GM19099 (cell line): ENCODE data around the gene RFTN1.

Experiments used
- POLR2A ChIP-seq: IDR thresholded peaks from 3 replicates; pipeline ENCODE4 v1.6.1; 2011; ENCODE audit warnings: low read depth; ENCODE audit not compliant: insufficient read length; ENCODE audit errors: extremely low read depth

Gene RFTN1

GRCh38 chr3:16388850-16389441, 124.6 kb downstream of the RFTN1 start:
- no peak for TF ChIP-seq POLR2A

- TF ChIP-seq POLR2A: no peak
Measured at GRCh38 chr3:16386561-16386960, 126.9 kb downstream of the RFTN1 start.

GRCh38 chr3:16385151-16385550, 128.3 kb downstream of the RFTN1 start:
- TF ChIP-seq POLR2A: no peak

DNA sequence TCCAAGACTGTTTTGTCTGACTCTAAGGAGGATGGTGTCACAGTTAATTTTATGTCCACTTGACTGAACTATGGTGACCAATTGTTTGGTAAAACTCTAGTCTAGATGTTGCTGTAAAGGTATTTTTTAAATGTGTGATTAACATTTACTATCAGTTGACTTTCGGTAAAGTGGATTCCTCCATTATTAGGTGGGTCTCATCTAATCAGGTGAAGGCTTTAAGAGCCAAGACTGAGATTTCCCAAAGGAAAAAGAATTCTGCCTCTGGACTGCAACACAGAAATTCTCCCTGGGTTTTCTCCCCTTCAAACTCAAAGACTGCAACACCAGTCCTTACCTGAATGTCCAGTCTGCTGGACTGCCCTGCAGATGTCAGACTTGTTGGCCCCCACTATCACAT, 129.6 kb downstream of the RFTN1 start:
- TF ChIP-seq POLR2A: no peak

DNA sequence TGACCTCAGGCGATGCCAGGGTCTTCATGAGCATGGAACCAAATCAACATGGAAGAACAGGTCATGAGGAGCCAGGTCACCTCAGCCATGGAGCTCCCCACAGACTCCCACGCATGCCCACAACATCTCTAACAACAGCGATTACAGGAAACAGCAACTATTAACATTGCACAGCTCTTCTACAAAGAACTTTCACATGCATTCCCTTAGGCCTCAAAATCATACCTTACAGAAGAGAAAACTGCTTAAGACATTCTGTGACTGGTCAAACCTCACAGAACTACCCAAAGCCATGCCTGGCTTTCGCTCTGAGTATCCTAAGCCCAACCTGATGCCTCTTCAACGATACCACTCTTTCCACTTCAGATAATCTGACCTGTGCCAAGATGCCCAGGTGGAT, 130.7 kb downstream of the RFTN1 start:
- no peak for TF ChIP-seq POLR2A

- no peak for TF ChIP-seq POLR2A
Measured at GRCh38 chr3:16381426-16381825, 132.1 kb downstream of the RFTN1 start.

DNA sequence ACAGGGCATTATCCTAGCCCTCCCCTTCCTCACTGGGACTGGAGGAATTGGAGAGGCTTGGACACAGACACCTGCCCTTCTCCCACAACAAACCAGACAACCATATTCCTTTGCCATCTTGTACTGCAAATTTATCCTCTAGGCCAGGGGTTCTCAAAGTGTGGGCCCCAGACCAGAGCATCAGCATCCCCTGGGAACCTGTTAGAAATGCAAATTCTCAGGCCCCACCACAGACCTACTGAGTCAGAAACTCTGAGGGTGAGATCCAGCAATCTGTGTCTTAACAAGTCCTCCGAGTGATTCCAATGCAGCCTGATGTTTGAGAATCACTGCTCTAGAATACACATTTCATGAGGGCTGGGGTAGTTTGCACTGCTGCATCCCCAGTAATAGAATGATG, 133.1 kb downstream of the RFTN1 start:
- no peak for TF ChIP-seq POLR2A

DNA sequence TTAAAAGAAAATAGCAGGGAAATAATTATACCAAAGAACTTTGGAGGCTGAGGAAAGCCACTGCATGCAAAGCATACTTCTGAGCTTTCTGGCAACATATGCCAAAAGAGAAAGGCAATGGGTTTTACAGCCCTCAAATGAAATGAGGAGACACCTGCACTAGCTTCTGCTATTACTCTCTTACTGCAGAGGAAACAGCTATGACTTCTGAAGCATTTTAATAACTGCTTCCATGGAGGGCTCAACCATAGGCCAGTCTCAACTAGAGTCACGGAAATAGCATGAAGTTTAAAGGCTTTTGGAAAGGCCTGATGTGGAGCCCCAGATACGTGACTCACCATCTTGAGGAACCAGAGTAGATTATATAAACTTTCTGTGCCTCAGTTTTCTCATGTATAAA, 133.7 kb downstream of the RFTN1 start:
- no peak for TF ChIP-seq POLR2A

DNA sequence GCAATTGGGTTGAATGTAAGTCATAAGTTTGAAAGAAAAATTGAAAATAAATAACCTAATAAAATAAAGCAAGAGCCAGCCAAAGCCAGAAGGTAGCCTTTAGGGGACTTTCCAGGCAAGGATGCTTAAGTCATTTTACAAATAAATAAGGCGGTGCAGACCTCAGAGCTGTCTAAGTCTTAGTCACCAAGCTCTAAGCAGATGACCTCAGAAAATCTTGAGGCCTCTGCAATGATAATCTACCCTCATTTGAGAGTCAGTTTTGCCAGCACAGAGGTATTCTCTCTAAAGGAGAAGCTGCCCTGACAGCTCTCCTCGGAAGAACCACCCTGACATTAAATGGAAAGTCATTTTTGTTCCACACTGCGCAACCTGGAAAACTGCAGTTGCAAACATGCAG, 134.6 kb downstream of the RFTN1 start:
- TF ChIP-seq POLR2A: peak; percentile 40

DNA sequence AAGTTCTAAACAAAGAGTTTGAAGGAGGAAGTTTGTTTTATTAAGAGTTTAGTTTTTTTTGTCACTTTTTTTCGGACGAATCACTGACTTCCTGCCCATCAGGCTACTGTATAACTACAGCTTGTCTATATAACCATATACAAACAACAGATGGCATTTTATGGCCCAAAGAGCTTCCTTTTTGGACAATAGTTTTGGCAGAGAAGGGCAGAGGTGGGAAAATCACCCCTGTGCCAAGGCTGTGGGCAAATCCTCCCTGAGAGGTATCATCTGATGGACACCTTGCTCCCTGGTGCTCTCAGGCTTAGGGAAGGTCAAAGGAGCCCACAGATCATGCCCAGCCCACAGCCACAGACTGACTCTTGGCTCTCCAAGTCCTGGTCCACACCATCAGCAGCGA, 135.1 kb downstream of the RFTN1 start:
- no peak for TF ChIP-seq POLR2A

DNA sequence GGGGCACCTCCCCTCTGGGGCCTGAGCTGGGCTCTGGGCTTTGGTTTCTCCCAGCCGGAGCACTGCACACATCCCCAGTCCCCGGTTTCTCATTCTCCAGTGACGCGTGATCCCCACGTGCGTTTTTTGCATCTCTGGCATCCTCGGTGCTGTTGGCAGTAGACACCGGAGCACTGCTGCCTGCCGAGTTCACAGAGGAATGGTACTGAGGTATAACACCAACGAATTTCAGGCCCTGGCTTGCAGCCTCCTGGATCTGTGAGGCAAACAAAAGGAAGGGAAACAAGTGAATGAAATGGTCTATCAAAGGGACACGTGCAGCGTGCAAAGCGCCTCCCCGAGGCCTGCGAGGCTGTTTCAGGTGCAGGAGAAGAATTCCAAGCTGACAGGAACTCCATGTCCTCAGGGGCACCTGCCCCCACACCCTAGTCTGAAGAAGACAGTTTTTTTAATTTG, 135.6 kb downstream of the RFTN1 start:
- TF ChIP-seq POLR2A: no peak

DNA sequence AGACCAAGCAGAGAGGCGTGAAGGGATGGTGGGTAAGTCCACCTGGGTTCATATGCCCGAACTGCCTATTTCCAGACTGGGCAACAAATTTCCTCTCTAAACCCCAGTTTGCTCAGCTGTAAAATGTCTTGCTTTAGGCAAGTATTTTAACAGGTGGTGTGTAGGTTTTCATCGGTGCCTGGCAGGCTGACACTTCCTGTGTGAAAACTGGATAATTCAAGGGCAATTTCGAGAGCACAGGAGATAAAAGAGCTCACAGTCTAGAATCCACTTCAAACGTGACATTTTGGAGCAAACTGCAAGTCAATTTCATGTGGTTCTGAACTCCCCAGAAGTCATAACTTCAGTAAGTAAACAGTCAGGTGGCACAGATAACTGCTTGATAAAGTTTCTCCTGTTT, 136.3 kb downstream of the RFTN1 start:
- TF ChIP-seq POLR2A: peak; percentile 41

DNA sequence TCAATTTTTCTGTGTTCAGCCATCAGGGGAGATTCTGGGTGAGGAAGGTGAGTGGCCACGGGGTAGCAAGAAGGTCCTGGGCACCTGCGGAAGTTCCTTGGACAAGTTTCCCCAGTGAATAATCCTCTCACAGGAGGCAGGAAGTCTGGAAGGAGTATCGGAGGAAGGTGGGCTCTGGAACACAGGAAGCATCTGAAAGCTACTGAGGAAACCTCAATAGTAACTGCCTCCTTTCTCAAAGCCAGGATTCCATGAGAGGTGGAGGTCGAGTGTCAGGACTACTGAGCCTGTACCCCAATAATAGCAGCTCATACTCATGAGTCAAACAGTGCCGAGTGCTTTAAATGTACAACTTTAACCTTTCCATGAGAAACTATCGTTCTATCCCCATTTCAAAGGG, 137.6 kb downstream of the RFTN1 start:
- TF ChIP-seq POLR2A: no peak

DNA sequence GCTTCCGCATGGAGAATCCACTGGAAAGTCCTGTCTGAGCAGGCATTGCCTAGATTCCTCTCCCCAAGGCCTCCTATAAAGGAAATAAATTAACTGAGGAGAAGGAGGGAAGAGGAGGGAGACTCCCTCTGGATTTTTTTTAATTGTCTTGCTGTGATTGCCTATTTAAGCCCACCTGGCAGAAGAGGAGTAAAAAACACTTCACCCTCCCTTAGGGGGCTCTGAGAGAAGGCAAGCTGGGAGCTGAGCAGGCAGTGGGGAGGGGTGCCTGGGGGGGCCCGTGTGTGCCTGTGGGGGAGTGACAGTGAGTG, 138.6 kb downstream of the RFTN1 start:
- TF ChIP-seq POLR2A: no peak

GRCh38 chr3:16374047-16374934, 139.2 kb downstream of the RFTN1 start:
- TF ChIP-seq POLR2A: no peak

DNA sequence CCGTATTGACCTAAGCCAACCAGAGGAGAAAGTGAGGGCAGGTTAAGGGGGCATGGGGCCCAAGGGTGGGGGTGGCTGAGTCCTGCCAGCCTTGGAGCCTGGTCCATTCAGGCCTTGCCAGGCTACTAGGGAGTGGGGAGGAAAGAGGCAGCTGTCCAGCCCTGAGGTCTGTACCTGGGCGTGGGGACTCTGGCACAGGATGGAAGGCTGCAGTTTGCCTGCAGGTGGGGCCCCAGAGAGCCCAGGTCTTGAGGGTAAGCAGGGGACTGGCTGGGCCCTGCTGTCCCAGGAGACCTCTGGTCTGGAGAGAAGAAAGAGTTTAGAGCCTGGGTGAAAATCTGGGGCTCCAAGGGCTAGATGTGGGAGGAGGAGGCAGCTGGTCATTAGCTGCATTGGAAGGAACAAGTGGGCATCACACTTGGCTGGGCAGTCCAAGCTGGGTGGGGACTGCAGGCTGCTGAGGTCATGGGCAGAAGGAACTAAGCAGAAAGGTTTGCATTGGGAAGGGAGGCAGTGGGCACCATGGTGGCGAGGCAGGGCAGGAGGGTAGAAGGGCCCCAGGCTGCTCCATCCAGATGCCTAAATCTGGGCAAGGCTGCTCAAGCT, 140.1 kb downstream of the RFTN1 start:
- no peak for TF ChIP-seq POLR2A
